ENCODE results near the gene CHAD.
"Not testable (repeated sequence)": the region's sequence is repeated elsewhere in the genome, so short reads cannot be mapped to it uniquely, and the experiment has no call there.

GRCh38 chr17:50472761-50473161 lies 4.1 kb upstream of the CHAD start:
- TF ChIP-seq CTCF, POLR2A, POLR2AphosphoS5, EP300 (IDR thresholded peaks at IDR 0.05): not testable (repeated sequence)

Measured in sigmoid colon (tissue), 4 donors.